ENCODE results near the gene SNAP91.
"Not testable (repeated sequence)": the region's sequence is repeated elsewhere in the genome, so short reads cannot be mapped to it uniquely, and the experiment has no call there.

SNAP91 gene

DNA sequence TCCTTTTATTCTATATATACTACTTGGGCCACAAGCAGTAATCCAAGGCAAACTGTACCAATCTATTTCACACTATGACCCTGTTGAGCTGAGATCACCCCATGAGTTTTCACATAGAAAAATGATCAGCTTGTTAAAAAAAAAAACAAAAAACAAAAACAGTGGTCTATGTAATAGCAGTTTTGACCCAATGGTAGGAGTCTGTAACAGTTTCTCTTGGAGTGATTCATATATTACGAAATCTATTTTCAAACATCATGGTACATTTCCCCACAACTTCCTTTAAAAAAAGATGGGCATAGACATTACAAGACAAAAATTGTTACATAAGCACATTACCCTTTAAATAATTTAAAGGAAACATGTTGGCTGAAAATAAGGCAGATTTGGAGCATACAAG, 118.5 kb downstream of the SNAP91 start:
- TF ChIP-seq CTCF (IDR thresholded peaks at IDR 0.05; ENCODE audit: insufficient read depth, low read length, missing control alignments): no peak
- DNase-seq (ENCODE audit: low read depth, low spot score): no peak
- no peak overlapping the region for H3K4me3 ChIP-seq (ENCODE audit: low read depth, low read length)
- ChIA-PET POLR2A (no interaction called here), CTCF (interaction anchor here (1.2 kb wide), 1 partner anchor 25 kb away, joined by 4 read pairs; no protein-coding TSS in a partner anchor)

GRCh38 chr6:83589076-83589475, 119.8 kb downstream of the SNAP91 start:
- ChIA-PET POLR2A (no interaction called here), CTCF (no interaction called here)
- DNase-seq (ENCODE audit: low read depth, low spot score): no peak
- TF ChIP-seq CTCF (IDR thresholded peaks at IDR 0.05; ENCODE audit: insufficient read depth, low read length, missing control alignments): no peak
- H3K4me3 ChIP-seq (ENCODE audit: low read depth, low read length): no peak overlapping the region

DNA sequence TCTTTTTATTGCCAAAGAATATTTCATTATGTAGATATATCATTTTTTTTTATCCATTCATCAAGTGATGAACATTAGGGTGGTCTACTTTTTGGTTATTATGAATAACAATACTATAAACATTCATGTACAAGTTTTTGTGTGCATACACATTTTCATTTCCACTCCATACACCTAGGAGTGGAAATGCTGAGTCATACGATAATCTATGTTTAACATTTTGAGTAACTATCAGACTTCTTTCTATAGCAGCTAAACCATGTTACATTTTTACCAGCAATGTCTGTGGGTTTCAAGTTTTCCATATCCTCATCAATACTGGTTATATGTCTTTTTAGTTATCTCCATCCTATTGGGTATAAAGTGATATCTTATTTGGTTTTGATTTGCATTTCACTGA, 130.8 kb downstream of the SNAP91 start:
- no peak overlapping the region for H3K4me3 ChIP-seq (ENCODE audit: low read depth, low read length)
- no peak for DNase-seq (ENCODE audit: low read depth, low spot score)
- ChIA-PET POLR2A (no interaction called here), CTCF (no interaction called here)
- TF ChIP-seq CTCF (IDR thresholded peaks at IDR 0.05; ENCODE audit: insufficient read depth, low read length, missing control alignments): no peak

DNA sequence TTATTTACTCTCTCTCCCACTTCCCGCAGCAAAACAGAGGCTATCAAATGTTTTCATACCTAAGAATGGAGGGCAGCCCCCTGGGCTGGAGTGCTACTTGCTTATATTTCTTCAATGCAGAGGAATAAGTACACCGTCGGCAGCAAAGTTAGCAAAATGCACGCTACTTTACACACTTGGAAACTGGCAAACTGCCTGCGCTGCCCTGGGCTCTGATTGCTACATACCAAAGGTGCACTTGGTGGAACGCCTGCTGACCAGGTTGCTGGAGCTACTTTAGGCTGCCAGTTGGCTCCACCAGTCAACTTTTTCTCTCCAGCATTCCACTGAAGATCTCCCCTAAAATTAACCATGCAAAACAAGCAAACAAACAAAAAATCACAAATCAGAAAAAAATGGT, 134.1 kb downstream of the SNAP91 start:
- DNase-seq (ENCODE audit: low read depth, low spot score): no peak
- ChIA-PET CTCF (no interaction called here), POLR2A (no interaction called here)
- H3K4me3 ChIP-seq (ENCODE audit: low read depth, low read length): no peak overlapping the region
- no peak for TF ChIP-seq CTCF (IDR thresholded peaks at IDR 0.05; ENCODE audit: insufficient read depth, low read length, missing control alignments)

DNA sequence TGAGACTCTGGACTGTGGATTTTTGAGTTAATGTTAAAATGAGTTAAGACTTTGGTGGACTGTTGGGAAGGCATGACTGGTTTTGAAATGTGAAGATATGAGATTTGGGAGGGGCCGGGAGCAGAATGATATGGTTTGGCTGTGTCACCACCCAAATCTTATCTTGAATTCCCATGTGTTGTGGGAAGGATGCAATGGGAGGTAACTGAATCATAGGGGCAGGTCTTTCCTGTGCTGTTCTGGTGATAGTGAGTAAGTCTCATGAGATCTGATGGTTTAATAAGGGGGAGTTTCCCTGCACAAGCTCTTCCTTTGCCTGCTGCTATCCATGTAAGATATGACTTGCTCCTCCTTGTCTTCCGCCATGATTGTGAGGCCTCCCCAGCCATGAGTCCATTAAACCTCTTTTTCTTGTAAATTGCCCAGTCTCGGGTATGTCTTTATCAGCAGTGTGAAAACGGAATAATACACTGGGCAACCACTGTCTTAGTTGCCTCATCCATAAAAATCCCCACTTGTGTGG, 137.2 kb downstream of the SNAP91 start:
- DNase-seq (ENCODE audit: low read depth, low spot score); CTCF ChIA-PET; POLR2A ChIA-PET; H3K4me3 ChIP-seq (ENCODE audit: low read depth, low read length): not testable (repeated sequence)

GRCh38 chr6:83558975-83559374, 149.9 kb downstream of the SNAP91 start:
- TF ChIP-seq CTCF (IDR thresholded peaks at IDR 0.05; ENCODE audit: insufficient read depth, low read length, missing control alignments): no peak
- no peak for DNase-seq (ENCODE audit: low read depth, low spot score)
- ChIA-PET CTCF (no interaction called here), POLR2A (no interaction called here)
- no peak overlapping the region for H3K4me3 ChIP-seq (ENCODE audit: low read depth, low read length)

GRCh38 chr6:83556871-83557270, 152.0 kb downstream of the SNAP91 start:
- no peak overlapping the region for H3K4me3 ChIP-seq (ENCODE audit: low read depth, low read length)
- DNase-seq (ENCODE audit: low read depth, low spot score): no peak
- CTCF ChIA-PET: no interaction called here

DNA sequence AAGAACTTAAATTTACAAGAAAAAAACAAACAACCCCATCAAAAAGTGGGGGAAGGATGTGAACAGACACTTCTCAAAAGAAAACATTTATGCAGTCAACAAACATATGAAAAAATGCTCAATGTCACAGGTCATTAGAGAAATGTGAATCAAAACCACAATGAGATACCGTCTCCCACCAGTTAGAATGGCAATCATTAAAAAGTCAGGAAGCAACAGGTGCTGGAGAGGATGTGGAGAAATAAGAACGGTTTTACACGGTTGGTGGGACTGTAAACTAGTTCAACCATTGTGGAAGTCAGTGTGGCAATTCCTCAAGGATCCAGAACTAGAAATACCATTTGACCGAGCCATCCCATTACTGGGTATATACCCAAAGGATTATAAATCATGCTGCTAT, 157.2 kb downstream of the SNAP91 start:
- POLR2A ChIA-PET, CTCF ChIA-PET: not testable (repeated sequence)

More at GRCh38 chr6:83556871-83557270, 152.0 kb downstream of the SNAP91 start:
- POLR2A ChIA-PET: no interaction called here
- no peak for TF ChIP-seq CTCF (IDR thresholded peaks at IDR 0.05; ENCODE audit: insufficient read depth, low read length, missing control alignments)

GRCh38 chr6:83550482-83550881, 158.4 kb downstream of the SNAP91 start:
- DNase-seq (ENCODE audit: low read depth, low spot score); POLR2A ChIA-PET; H3K4me3 ChIP-seq (ENCODE audit: low read depth, low read length): not testable (repeated sequence)
- CTCF ChIA-PET: interaction anchor here (1.1 kb wide), 1 partner anchor 485 kb away, joined by 3 read pairs; the partner anchor contains the start of gene UBE3D

More for the DNA sequence above, 157.2 kb downstream of the SNAP91 start:
- DNase-seq (ENCODE audit: low read depth, low spot score); H3K4me3 ChIP-seq (ENCODE audit: low read depth, low read length): not testable (repeated sequence)

All from AG04449 (cell line).